ENCODE measurements around the gene PROSER1.
"Not testable (repeated sequence)": the region's sequence is repeated elsewhere in the genome, so short reads cannot be mapped to it uniquely, and the experiment has no call there.

The PROSER1 gene

GRCh38 chr13:39023761-39024160 lies 14.1 kb downstream of the PROSER1 start:
- no peak for FAIRE-seq

- no peak for FAIRE-seq
Measured at GRCh38 chr13:39023316-39023715, 14.6 kb downstream of the PROSER1 start.

- no peak for FAIRE-seq
Measured at GRCh38 chr13:39020853-39021462, 16.9 kb downstream of the PROSER1 start.

GRCh38 chr13:39016787-39017186 lies 21.1 kb downstream of the PROSER1 start:
- no peak for FAIRE-seq

GRCh38 chr13:39016087-39016486 lies 21.8 kb downstream of the PROSER1 start:
- FAIRE-seq, result no peak

- no peak for FAIRE-seq
Measured at GRCh38 chr13:39013462-39013861, 24.4 kb downstream of the PROSER1 start.

- FAIRE-seq, result no peak
Measured at GRCh38 chr13:39012608-39013007, 25.3 kb downstream of the PROSER1 start.

GRCh38 chr13:39006371-39007111 lies 31.3 kb downstream of the PROSER1 start:
- FAIRE-seq, result not testable (repeated sequence)

GRCh38 chr13:38998739-38999138 lies 39.1 kb downstream of the PROSER1 start:
- FAIRE-seq, result no peak

- FAIRE-seq, result no peak
Measured at GRCh38 chr13:38993381-38993780, 44.5 kb downstream of the PROSER1 start.

GRCh38 chr13:38990693-38991092 lies 47.2 kb downstream of the PROSER1 start, which contains the start of gene STOML3:
Gene STOML3 (minus strand): TSS chr13:38990831. CDS start chr13:38990721, 110 bp downstream.
- FAIRE-seq, result no peak

GRCh38 chr13:38981096-38981495 lies 56.8 kb downstream of the PROSER1 start:
- FAIRE-seq, result no peak

- FAIRE-seq, result no peak
Measured at GRCh38 chr13:38980750-38981078, 57.2 kb downstream of the PROSER1 start.

- FAIRE-seq, result no peak
Measured at GRCh38 chr13:38979891-38980749, 57.8 kb downstream of the PROSER1 start.

- no peak for FAIRE-seq
Measured at GRCh38 chr13:38970380-38971051, 67.4 kb downstream of the PROSER1 start.

GRCh38 chr13:38969187-38969586 lies 68.7 kb downstream of the PROSER1 start:
- no peak for FAIRE-seq

GRCh38 chr13:38967446-38967845 lies 70.4 kb downstream of the PROSER1 start:
- no peak for FAIRE-seq

GRCh38 chr13:38965281-38965680 lies 72.6 kb downstream of the PROSER1 start:
- no peak for FAIRE-seq

GRCh38 chr13:38960175-38960574 lies 77.7 kb downstream of the PROSER1 start:
- no peak for FAIRE-seq
